GM10266 (cell line): ENCODE results near the gene PDE8A.

Source experiments
- DNase-seq: peaks from one replicate; pipeline ENCODE4 v3.0.0; 2012; ENCODE audit errors: extremely low spot score
- CTCF ChIP-seq: IDR thresholded peaks from 2 replicates; pipeline ENCODE4 v1.5.1; 2012; ENCODE audit warnings: mild to moderate bottlenecking, low read depth; ENCODE audit not compliant: control insufficient read depth, insufficient read depth; ENCODE audit errors: missing control alignments

The PDE8A gene

GRCh38 chr15:85026304-85027032 lies 44.8 kb downstream of the PDE8A start:
- DNase-seq, result no peak
- TF ChIP-seq CTCF, result no peak

- DNase-seq, result no peak
- no peak for TF ChIP-seq CTCF
These were observed 45.4 kb downstream of the PDE8A start for GRCh38 chr15:85027033-85027380.

GRCh38 chr15:85027421-85027820 lies 45.8 kb downstream of the PDE8A start:
- TF ChIP-seq CTCF, result no peak
- no peak for DNase-seq

GRCh38 chr15:85028416-85028815 lies 46.8 kb downstream of the PDE8A start:
- no peak for TF ChIP-seq CTCF
- no peak for DNase-seq

- TF ChIP-seq CTCF, result no peak
- no peak for DNase-seq
These were observed 47.6 kb downstream of the PDE8A start for GRCh38 chr15:85029221-85029620.

- no peak for TF ChIP-seq CTCF
- no peak for DNase-seq
These were observed 48.8 kb downstream of the PDE8A start for GRCh38 chr15:85030301-85030929.
